ENCODE data around the gene C3orf49.

DNA sequence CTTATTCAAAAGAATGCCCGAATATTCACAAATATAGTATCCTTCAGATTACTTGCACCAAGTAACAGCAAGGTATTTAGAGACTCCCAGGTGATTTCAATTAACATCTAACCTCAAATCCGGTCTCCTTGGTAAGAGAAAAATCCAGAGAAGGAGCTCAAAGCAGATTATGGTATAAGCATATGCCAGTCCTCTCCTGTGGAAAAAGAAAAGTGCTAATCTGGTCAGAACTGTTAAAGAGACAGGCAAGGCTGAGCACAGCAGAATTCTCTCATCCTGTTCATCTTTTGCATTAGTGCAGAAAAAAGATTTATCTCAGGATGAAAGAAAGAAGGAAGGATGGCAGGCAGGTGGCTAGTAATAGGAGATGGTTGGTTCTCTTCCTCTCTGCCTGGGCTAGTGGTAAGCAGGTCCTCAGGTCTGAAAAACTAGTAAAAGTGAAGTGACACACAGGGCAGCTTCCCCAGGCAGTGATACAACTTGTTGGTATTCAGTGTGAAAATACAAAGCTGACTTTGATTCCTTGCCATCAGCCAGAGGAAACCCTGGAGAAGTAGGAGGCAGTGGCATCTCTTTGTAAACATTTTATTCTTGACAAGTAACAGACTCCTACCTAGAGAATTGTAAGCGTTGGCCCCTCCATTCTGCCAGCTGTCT lies 58.8 kb downstream of the C3orf49 start:
- no peak for TF ChIP-seq ZNF384 (IDR thresholded peaks at IDR 0.05)
- TF ChIP-seq L3MBTL2 (conservative IDR thresholded peaks at IDR 0.05): no peak
- TF ChIP-seq ELF4 (IDR thresholded peaks at IDR 0.05): no peak
- no peak for TF ChIP-seq SUZ12 (IDR thresholded peaks at IDR 0.05)
- no peak for TF ChIP-seq BHLHE40 (IDR thresholded peaks at IDR 0.05; ENCODE audit: borderline replicate concordance)
- no peak for TF ChIP-seq ARNT (IDR thresholded peaks at IDR 0.05)
- TF ChIP-seq SP1 (IDR thresholded peaks at IDR 0.05): no peak
- no peak for TF ChIP-seq FOXM1 (IDR thresholded peaks at IDR 0.05; ENCODE audit: borderline replicate concordance)
